NCI-H1436 (cell line): ENCODE measurements around the gene OR8B4.
"Not testable (repeated sequence)": the region's sequence is repeated elsewhere in the genome, so short reads cannot be mapped to it uniquely, and the experiment has no call there.

ENCODE experiments used
- DNase-seq: peaks from one replicate; lab custom pipeline; 2025; lab: John Stamatoyannopoulos, UW

Gene OR8B4

DNA sequence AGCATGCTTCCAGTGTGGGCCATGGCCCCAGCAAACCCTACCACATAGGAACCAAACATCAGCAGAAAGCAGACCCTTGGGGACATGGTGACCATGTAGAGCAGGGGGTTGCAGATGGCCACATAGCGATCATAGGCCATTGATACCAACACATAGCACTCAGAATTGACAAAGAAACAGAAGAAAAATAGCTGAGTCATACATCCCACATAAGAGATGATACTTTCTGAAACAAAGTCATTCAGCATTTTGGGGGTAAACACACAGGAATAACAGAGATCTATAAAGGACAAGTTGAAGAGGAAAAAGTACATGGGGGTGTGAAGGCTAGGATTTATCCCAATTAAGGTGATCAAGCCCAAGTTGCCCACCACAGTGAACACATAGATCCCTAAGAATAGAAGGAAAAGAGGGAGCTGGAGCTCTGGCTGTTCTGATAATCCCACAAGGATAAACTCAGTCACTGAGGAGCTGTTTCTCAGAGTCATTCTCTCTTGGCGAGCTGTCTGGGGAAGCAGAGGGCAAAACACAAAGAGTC lies at the start of gene OR8B4:
Gene OR8B4 (minus strand): TSS at position 488 of the 538 bp plus-strand sequence. CDS start 0 bp downstream, at position 488.
- DNase-seq: no peak

- no peak for DNase-seq
Measured at GRCh38 chr11:124474079-124474478, 49.4 kb upstream of the OR8B4 start.

DNA sequence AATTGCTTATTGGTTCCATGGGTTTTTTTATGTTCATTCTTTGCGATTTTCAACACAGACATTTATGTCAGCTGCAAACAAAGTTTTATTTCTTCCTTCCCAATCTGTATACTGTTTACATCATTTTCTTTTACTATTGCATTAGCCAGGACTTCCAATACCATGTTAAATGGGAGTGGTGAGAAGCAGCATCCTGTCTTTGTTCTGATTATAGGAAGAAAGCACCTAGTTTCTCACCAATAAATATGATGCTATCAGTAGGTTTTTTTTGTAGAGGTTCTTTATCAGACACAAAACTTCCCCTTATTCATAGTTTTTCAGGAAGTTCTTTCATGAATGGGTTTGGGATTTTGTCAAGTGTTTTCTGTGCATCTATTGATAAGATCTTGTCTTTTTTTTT lies 48.8 kb upstream of the OR8B4 start:
- DNase-seq: no peak

DNA sequence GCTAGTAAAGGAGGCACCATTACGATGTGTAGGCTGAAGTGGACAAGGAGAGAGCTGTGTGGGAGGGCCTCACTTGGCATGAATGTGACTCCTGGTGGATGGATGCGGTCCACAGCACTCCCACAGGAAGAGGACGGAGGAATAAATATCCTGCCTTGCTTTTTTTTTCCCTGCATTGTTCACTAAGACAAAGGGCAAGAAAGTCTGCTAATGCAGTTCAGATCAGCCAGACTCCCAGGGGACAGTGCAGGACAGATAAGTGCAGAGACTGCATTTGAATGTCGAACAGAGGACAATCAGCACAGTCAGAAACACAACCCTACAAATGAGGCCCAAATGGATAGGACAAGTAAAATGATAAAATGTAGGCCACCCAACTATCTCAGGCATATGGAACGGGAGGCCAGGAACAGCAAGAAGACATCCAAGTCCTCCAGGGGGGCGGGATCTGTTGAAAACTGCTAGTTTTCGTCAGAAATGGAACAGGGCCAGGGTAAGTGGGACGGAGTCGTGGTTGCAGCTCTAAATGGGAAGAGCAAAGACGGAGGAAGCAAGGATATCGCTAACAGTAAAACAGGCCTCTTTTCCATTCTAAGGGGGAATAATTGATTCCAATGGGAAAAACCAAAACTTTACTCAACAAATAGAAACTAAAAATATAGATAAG lies 46.0 kb upstream of the OR8B4 start:
- DNase-seq: no peak

GRCh38 chr11:124467381-124467927 lies 42.8 kb upstream of the OR8B4 start:
- DNase-seq: no peak

DNA sequence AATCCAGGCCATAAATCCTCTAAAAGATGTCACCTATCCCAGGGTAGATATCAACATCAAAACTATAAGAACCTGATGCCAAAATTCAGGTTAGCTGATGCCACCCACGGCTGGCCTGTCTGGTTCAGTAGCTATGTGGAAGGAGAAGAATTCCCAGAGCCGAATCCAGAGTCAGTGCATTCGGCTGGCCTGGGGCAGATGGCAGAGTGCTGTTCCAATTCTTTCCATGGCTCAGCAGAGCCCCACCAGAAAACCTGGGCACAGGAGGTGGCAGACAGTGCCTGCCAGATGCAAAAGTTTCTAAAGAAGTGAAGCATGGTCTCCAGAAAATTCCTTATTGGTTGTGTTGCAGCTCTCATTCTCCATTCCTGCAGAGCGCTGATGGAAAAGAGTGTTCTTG lies 40.7 kb upstream of the OR8B4 start:
- no peak for DNase-seq

- no peak for DNase-seq
Measured at GRCh38 chr11:124463990-124464389, 39.3 kb upstream of the OR8B4 start.

DNA sequence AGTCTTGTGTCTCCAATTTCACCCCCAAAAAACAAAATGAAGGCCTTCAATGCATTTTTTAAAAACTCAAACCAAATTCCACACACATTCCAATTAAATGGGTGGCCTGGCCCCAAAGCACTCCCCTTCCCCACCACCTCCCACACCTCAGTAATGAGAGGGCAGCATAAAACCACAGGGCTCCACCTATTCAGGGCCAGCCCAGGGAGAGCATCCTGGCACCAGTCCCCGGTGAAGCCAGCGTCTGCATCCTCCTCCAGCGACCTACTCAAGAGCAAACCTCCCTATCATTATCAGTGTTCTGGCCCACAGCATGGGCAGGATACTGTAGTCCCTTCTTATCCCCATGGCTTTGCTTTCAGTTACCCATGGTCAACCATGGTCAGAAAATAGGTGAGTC lies 38.7 kb upstream of the OR8B4 start:
- DNase-seq: no peak

DNA sequence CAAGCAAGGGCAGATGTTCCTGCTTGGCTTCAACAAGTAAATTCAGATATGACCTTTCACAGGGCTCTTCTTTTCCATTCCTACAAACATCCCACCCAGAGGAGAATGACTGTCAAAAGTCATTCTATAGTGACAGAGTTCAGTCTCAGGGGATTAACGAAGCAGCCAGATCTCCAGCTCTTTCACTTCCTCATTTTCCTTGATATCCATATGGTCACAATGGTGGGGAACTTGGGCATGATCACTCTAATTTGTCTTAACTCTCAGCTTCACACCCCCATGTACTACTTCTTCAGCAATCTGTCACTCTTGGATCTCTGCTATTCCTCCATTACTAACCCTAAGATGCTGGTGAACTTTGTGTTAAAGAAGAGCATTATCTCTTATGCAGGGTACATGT lies 35.8 kb upstream of the OR8B4 start:
- DNase-seq: no peak

DNA sequence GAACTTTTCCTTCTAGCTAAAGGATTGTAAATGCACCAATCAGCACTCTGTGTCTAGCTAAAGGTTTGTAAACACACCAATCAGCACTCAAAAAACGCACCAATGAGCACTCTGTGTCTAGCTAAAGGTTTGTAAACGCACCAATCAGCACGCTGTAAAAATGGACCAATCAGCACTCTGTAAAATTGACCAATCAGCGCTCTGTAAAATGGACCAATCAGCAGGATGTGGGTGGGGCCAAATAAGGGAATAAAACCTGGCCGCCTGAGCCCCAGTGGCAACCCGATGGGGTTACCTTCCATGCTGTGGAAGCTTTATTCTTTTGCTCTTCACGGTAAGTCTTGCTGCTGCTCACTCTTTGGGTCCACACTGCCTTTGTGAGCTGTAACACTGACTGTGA lies 34.7 kb upstream of the OR8B4 start:
- DNase-seq: not testable (repeated sequence)

- DNase-seq: no peak
Measured at GRCh38 chr11:124454552-124454951, 29.9 kb upstream of the OR8B4 start.

GRCh38 chr11:124446916-124447315 lies 22.2 kb upstream of the OR8B4 start:
- DNase-seq: no peak

DNA sequence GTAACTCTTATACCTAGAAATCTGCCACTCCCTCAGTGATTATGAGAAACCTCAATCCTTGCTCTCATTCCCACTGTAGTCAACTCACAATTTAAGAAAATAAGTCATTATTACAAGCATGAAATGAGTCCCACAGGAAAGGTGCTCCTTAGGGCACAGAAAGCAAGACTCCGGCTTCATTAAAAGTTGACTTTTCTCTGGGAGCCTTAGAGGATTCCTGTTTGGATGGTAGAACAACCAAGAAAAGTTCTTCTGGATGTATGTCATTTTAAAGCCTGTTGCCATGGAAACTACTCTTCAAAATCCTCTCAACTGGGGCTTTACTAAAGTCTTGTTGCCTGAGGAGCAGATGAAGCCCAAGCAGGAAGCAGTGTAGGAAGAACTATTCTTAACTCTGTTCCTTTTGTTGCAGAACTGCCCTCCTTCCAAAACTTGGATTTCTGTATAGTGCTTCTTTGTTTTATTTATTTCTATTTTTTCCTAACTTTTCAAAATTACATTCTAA lies 21.0 kb upstream of the OR8B4 start, which contains the start of gene OR8B8:
Gene OR8B8 (minus strand): TSS at position 51 of the 505 bp plus-strand sequence. CDS start 4,611 bp downstream, outside the sequence.
- no peak for DNase-seq

DNA sequence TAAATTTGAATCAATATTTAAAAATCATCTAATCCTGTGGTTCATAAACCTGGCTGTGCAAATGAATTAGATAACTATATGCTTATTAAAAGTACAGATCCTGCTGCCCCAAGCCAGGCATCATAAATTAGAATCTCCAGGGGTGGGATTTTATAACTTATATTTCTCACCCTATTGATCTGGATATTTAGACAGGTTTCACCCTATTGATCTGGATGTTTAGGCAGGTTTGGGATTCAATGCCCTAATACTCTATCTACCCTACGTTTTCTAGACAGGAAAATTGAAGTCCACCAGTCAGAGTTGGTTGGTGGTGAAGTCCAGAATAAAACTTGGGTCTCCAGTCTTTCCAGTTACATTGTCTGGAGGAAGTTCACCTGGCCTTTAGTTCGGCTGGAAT lies 18.2 kb upstream of the OR8B4 start:
- no peak for DNase-seq

DNA sequence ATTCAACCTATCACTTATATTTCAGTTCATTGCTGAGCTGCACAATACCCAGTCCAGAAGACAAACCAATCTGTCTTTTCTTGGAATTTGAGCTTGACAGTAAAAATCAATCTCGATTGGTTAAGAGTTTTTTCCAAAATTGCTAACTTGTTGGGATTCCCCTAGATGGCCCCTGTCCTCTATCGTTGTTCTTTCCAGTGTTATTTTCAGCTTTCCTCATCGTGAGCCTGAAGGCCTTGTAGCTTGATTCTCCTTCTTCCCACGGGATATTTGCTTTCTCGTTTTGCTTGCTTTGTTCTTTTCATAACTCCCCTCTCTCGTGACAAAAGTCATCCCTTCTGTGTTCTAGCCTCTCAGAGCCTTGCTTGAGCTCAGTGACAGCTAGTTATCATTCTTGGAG lies 17.8 kb upstream of the OR8B4 start:
- DNase-seq: no peak

DNA sequence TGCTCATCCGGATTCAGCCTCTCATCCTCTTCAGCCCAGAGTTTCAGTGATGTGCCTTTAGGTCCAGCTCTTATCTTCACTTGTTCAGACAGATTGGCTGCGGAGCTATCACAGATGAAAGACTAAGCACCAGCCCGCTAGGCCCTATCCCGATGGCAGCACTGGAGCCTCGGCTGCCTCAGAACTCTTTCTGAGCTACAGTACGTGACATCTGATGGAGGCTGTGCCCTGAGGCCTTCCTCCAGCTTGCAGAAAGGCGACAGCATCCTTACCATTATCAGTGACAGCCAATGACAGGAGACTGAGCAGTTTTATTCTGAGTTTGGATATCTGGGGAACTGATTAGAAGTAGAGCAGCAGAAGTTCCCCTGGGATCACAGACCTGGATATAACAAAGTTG lies 16.8 kb upstream of the OR8B4 start:
- DNase-seq: no peak

- DNase-seq: no peak
Measured at GRCh38 chr11:124441081-124441480, 16.4 kb upstream of the OR8B4 start.

DNA sequence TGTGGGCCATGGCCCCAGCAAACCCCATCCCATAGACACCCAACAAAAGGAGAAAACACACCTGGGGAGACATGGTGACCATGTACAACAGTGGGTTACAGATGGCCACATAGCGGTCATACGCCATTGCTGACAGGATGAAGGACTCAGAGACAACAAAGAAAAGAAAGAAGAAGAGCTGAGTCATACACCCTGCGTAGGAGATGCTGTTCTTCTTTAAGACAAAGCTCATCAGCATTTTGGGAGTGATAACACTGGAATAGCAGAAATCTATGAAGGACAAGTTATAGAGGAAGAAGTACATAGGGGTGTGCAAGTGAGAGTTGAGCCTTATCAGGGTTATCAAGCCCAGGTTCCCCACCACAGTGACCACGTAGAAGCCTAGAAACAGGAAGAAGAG lies 15.9 kb upstream of the OR8B4 start:
- no peak for DNase-seq

DNA sequence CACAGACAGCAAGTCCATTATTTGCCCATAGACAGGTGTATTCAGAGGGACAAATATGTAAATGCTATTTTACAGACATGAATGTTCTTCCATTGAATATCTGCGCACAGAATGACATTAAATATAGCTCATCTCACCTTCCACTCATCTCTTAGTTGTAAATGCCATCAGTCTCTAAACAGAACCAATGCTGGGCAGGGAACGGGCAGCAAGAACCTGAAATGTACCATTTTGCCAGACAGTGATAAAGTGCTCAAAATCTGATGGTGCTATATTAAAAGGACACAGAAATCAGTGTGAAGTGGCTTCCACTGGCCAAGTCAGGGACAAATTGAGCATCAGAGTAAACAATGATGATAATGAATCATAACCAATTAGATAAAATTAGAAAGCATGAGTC lies 10.0 kb upstream of the OR8B4 start:
- DNase-seq: no peak

DNA sequence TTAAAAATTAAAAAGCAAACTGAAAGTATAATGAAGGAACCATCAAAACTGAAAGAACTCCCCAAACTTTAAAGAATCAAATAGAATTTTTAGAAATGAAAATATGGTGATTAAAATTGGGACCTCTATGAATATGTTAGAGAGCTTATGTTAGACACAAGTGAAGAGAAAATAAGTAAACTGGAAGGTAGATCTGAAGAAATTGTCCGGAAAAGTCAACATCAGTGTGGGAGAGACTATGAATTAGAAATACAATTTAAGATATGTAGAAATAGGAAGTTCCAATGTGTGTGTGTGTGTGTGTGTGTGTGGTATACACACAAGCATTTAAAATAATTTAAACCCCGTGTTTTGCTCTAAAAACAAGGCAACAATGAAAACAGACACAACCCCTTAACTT lies 4.9 kb upstream of the OR8B4 start:
- DNase-seq: no peak

GRCh38 chr11:124421043-124421442 lies 3.6 kb downstream of the OR8B4 start:
- DNase-seq: no peak

GRCh38 chr11:124415356-124415923 lies 9.2 kb downstream of the OR8B4 start:
- no peak for DNase-seq

- DNase-seq: no peak
Measured at GRCh38 chr11:124409906-124410305, 14.8 kb downstream of the OR8B4 start.
